ENCODE measurements around the gene SLC45A2. TPM values are rescaled to one million over a fixed set of nuclear protein-coding genes. Genes with fewer than 3 reads are reported as not detected.
"Not testable (repeated sequence)": the region's sequence is repeated elsewhere in the genome, so short reads cannot be mapped to it uniquely, and the experiment has no call there.

The SLC45A2 gene
- total RNA-seq, 2 donors from 2014 or later: 0.32 TPM; not detected in 1

DNA sequence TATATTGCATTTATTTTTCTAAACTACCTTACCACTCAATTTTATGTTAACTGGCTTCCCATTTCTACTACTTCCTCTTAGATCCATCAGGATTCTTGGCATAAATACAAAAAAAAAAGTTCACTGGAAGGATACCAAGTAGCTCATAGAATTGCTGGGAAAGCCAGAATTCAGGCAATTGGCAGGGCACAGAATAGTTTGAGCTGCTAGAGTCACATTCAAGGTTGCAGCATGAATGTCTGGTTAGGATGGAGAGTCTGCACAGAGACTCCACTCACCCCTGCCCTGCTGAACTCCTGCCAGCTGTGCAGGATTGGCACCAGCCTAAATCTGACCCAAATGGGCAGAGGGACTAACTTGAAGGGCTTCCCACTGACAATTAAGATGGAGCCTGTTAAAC is 28.3 kb upstream of the SLC45A2 start:
- no peaks in the 10 kb centered on the region for H3K36me3 ChIP-seq
- H3K27ac ChIP-seq: no peak overlapping the region
- no peaks in the 10 kb centered on the region for H3K9me3 ChIP-seq
- H3K9ac ChIP-seq (ENCODE audit: low read depth in 2 of 2, low read length in 2 of 2): no peak overlapping the region
- H3K4me3 ChIP-seq: no peak overlapping the region
- TF ChIP-seq, protein P1, sequence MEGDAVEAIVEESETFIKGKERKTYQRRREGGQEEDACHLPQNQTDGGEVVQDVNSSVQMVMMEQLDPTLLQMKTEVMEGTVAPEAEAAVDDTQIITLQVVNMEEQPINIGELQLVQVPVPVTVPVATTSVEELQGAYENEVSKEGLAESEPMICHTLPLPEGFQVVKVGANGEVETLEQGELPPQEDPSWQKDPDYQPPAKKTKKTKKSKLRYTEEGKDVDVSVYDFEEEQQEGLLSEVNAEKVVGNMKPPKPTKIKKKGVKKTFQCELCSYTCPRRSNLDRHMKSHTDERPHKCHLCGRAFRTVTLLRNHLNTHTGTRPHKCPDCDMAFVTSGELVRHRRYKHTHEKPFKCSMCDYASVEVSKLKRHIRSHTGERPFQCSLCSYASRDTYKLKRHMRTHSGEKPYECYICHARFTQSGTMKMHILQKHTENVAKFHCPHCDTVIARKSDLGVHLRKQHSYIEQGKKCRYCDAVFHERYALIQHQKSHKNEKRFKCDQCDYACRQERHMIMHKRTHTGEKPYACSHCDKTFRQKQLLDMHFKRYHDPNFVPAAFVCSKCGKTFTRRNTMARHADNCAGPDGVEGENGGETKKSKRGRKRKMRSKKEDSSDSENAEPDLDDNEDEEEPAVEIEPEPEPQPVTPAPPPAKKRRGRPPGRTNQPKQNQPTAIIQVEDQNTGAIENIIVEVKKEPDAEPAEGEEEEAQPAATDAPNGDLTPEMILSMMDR (IDR thresholded peaks at IDR 0.05): no peak
- H3K4me1 ChIP-seq: peaks cover 4% of the 10 kb centered on the region
- DNase-seq: no peak
- intact Hi-C loops (cut with DNase I): no loop called here
- H3K27me3 ChIP-seq: no peaks in the 10 kb centered on the region

DNA sequence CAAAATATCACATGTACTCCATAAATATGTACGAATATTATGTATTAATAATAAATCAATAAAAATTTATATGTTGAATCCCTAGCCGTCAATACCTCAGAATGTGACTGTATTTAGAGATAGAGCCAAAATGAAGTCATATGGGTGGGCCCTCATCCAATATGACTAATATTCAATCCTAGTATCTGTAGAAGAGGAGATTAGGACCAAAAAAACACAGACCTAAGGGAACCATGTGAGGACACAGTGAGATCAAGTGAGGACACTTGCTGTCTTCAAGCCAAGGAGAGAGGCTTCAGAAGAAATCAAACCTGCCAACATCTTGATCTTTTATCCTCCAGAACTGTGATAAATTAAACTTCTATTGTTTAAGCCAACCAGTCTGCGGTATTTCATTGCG is 27.0 kb upstream of the SLC45A2 start:
- Histone ChIP-seq H3K9ac (ENCODE audit: low read depth in 2 of 2, low read length in 2 of 2) (no peak overlapping the region), H3K36me3 (no peaks in the 10 kb centered on the region), H3K4me3 (no peak overlapping the region), H3K9me3 (no peaks in the 10 kb centered on the region), H3K27ac (no peak overlapping the region), H3K27me3 (no peaks in the 10 kb centered on the region), H3K4me1 (peaks cover 4% of the 10 kb centered on the region)
- TF ChIP-seq, protein P1 (IDR thresholded peaks at IDR 0.05): no peak
- no peak for DNase-seq
- intact Hi-C loops (cut with DNase I): no loop called here

DNA sequence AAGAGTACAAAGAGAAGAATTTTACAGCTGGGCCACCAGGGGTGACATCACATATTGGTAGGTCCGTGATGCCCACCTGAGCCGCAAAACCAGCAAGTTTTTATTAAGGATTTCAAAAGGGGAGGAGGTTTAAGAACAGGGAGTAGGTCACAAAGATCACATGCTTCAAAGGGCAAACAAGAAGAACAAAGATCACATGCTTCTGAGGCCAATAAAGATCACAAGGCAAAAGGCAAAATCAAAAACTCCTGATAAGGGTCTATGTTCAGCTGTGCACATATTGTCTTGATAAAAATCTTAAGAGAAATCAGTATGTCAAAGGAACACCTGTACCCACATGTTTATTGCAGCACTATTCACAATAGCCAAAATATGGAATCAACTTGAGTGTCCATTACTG is 25.7 kb upstream of the SLC45A2 start:
- not testable (repeated sequence) for DNase-seq

DNA sequence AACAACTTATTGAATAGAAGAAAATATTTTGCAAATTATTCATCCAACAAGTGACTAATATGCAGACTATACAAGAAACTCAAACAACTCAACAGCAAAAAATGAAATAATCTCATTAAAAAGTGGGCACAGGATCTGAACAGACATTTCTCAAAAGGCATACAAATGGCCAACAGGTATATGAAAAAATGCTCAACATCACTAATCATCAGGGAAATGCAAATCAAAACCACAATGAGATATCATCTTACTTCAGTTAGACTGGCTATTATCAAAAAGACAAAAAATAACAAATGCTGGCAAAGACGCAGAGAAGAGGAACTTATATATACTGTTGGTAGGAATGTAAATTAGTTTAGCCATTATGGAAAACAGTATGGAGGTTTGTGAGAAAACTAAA is 25.1 kb upstream of the SLC45A2 start:
- Histone ChIP-seq H3K4me1 (peaks cover 7% of the 10 kb centered on the region), H3K4me3 (no peak overlapping the region), H3K27me3 (no peaks in the 10 kb centered on the region), H3K27ac (peak overlapping the region; percentile 96), H3K9ac (ENCODE audit: low read depth in 2 of 2, low read length in 2 of 2) (no peak overlapping the region), H3K36me3 (no peaks in the 10 kb centered on the region), H3K9me3 (no peaks in the 10 kb centered on the region)
- no peak for DNase-seq
- intact Hi-C loops (cut with DNase I): no loop called here
- TF ChIP-seq, protein P1 (IDR thresholded peaks at IDR 0.05): no peak

More for the DNA sequence above, 25.7 kb upstream of the SLC45A2 start:
- H3K9me3 ChIP-seq; H3K4me3 ChIP-seq; H3K4me1 ChIP-seq; H3K9ac ChIP-seq (ENCODE audit: low read depth in 2 of 2, low read length in 2 of 2); H3K27me3 ChIP-seq; intact Hi-C loops (cut with DNase I); H3K36me3 ChIP-seq: not testable (repeated sequence)
- H3K27ac ChIP-seq: peak overlapping the region; percentile 96

DNA sequence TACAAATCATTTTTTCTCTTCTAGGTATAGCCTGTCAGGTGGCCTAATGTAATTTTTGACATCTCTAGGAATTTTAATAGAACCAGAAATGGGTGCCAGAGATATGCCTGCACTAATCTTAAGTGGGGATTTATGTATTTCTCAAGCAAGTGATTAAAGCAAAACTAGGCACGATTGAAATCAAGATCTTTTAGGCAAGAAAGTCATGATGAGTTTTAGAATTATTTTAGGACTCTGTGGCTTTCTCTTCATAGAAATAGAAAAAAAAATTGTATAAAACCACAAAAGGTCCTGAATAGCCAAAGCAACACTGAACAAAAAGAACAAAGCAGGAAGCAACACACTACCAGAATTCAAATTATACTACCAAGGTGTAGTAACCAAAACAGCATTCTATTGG is 24.3 kb upstream of the SLC45A2 start:
- DNase-seq: no peak
- Histone ChIP-seq H3K4me3 (peak overlapping the region; percentile 64), H3K27me3 (no peaks in the 10 kb centered on the region), H3K27ac (peak overlapping the region; percentile 96), H3K4me1 (peaks cover 7% of the 10 kb centered on the region), H3K9me3 (no peaks in the 10 kb centered on the region), H3K9ac (ENCODE audit: low read depth in 2 of 2, low read length in 2 of 2) (peak overlapping the region in 1 of 2 donors; percentile 96), H3K36me3 (no peaks in the 10 kb centered on the region)
- TF ChIP-seq, protein P1 (IDR thresholded peaks at IDR 0.05): no peak
- intact Hi-C loops (cut with DNase I): no loop called here

DNA sequence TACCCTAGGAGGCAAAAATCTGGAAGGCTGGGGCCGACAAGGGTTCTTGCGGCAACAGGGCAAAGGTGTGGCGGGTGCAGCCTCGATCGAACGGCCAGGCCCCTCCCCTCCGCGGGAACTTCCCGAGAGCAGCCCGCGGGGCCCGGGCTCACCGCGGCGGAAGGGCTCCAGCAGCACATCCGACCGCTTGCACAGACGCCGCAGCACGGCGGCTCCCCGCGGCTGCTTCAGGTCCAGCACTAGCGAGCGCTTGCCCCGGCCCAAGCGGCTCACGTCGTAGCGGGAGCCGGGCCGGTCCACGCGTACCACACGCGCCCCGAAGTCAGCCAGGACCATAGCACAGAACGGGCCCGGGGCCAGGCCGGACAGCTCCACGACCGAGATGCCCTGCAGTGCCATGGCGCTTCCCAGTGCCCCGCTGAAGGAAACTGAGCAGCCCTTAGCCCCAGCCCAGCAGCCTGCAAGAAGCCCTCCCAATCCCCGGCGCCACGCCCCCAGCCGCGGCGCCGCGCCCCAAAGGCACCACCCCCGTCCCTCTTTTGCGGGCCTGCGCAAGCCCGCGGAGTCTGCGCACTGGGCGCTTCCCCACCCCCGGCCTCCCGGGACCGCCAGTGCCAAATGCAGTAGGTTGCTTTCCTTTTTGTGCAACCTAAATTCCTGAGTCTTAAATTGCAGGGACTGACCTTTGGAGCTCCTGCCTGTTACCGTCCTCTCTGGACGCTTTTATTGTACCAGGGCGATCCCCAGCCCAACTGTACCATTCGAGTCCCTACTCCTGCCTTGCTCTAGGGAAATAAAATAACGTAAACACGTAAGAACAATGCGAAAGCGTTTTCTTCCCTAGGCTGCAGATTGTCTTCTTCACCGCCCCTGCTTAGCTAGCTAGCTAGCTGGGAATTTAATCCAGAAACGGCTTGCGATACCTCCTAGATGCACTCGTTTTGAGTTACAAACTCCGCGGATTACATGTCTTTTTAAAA is 23.4 kb upstream of the SLC45A2 start, which contains the start of gene AMACR:
AMACR (minus strand) TSS at position 430 of the 980 bp plus-strand sequence; CDS start at position 399, 31 bp downstream.
- Histone ChIP-seq H3K27me3 (no peaks in the 10 kb centered on the region), H3K36me3 (no peaks in the 10 kb centered on the region), H3K9me3 (no peaks in the 10 kb centered on the region), H3K27ac (peak within 1 kb of the TSS; percentile 96), H3K4me3 (peak within 1 kb of the TSS; percentile 64), H3K4me1 (peaks cover 7% of the 10 kb centered on the region), H3K9ac (ENCODE audit: low read depth in 2 of 2, low read length in 2 of 2) (peak within 1 kb of the TSS; percentile 77 to 96)
- TF ChIP-seq, protein P1 (IDR thresholded peaks at IDR 0.05): no peak
- intact Hi-C loops (cut with DNase I): no loop called here
- DNase-seq: peak; percentile 93

All from colonic mucosa (tissue), 4 donors.